Gastrocnemius medialis (tissue), 4 donors: ENCODE data around the gene PKLR. TPM values are rescaled to one million over a fixed set of nuclear protein-coding genes. Genes with fewer than 3 reads are reported as not detected.
"Not testable (repeated sequence)": the region's sequence is repeated elsewhere in the genome, so short reads cannot be mapped to it uniquely, and the experiment has no call there.

ENCODE experiments used
- ATAC-seq, 2 donors: fragments of 150-250 bp; one replicate each; pipeline ENCODE4 v1.9.1; 2016
- DNase-seq, 2 donors: peaks; one replicate each; pipeline ENCODE4 v3.0.0-alpha.2; 2019
- H3K27ac ChIP-seq, 4 donors: fragments of 200-600 bp; sonication (generic); 1 replicate in 1 of 4; 2 replicates in 3 of 4; pipeline ENCODE4 v1.5.1; 2016 to 2018; ENCODE audit warnings: mild to moderate bottlenecking in 2 of 4, moderate library complexity in 1 of 4
- H3K27me3 ChIP-seq, 3 donors: fragments of 200-600 bp; sonication (generic) in 2 of 3; 1 replicate in 1 of 3; 2 replicates in 2 of 3; pipeline versions ENCODE4 v1.5.1 to v1.6.0; 2016 to 2019; ENCODE audit warnings: mild to moderate bottlenecking in 1 of 3, moderate library complexity in 1 of 3
- H3K36me3 ChIP-seq, 2 donors: fragments of 200-600 bp; sonication (generic) in 1 of 2; one replicate each; pipeline ENCODE4 v1.5.1; 2017 to 2018
- H3K4me1 ChIP-seq, 2 donors: fragments of 200-600 bp; sonication (generic) in 1 of 2; one replicate each; pipeline ENCODE4 v1.5.1; 2016 to 2017; ENCODE audit warnings: mild to moderate bottlenecking in 2 of 2
- H3K4me3 ChIP-seq, 4 donors: fragments of 200-600 bp; sonication (generic) in 3 of 4; 1 replicate in 1 of 4; 2 replicates in 3 of 4; pipeline ENCODE4 v1.5.1; 2016 to 2019; ENCODE audit warnings: mild to moderate bottlenecking in 2 of 4
- H3K9me3 ChIP-seq, 3 donors: fragments of 200-600 bp; sonication (generic) in 2 of 3; 1 replicate in 1 of 3; 2 replicates in 2 of 3; pipeline ENCODE4 v1.5.1; 2016 to 2019
- POLR2A ChIP-seq, 2 donors: fragments of 450-650 bp; IDR thresholded peaks; one replicate each; pipeline ENCODE4 v1.6.1; 2017; ENCODE audit warnings: antibody characterized with exemption in 2 of 2, mild to moderate bottlenecking in 2 of 2, moderate library complexity in 2 of 2
- in situ Hi-C, 4 donors: fragments of 200-750 bp; cut with MboI; loops; one replicate each; pipeline versions ENCODE4 v1.15.0 to v1.8.0; 2017; ENCODE audit warnings: low sequenced_read_pairs in 4 of 4
- intact Hi-C: fragments of 100-400 bp; cut with DNase I; formaldehyde crosslinking; loops from one replicate; pipeline ENCODE4 v1.15.1; 2023; ENCODE audit warnings: low total_unique reads
- total RNA-seq, 4 donors: library from RNA; depleted of rRNA; stranded (reverse); fragments of >200 nt; gene quantifications; one replicate each; pipeline versions ENCODE4 v1.1.0 to v1.2.3, GENCODE V29; 2016
- TF ChIP-seq, protein P1 (sequence below), 5 experiments: fragments of 450-650 bp in 3 of 5; fragments of 200-600 bp in 2 of 5; sonication (generic) in 2 of 5; IDR thresholded peaks in 4 of 5; conservative IDR thresholded peaks in 1 of 5; 1 replicate in 4 of 5; 2 replicates in 1 of 5; pipeline ENCODE4 v1.5.1; 2016 to 2019; ENCODE audit warnings: antibody characterized with exemption in 5 of 5, mild to moderate bottlenecking in 3 of 5, moderate library complexity in 3 of 5

PKLR gene
- total RNA-seq, 4 donors from 2014 or later = not detected

DNA sequence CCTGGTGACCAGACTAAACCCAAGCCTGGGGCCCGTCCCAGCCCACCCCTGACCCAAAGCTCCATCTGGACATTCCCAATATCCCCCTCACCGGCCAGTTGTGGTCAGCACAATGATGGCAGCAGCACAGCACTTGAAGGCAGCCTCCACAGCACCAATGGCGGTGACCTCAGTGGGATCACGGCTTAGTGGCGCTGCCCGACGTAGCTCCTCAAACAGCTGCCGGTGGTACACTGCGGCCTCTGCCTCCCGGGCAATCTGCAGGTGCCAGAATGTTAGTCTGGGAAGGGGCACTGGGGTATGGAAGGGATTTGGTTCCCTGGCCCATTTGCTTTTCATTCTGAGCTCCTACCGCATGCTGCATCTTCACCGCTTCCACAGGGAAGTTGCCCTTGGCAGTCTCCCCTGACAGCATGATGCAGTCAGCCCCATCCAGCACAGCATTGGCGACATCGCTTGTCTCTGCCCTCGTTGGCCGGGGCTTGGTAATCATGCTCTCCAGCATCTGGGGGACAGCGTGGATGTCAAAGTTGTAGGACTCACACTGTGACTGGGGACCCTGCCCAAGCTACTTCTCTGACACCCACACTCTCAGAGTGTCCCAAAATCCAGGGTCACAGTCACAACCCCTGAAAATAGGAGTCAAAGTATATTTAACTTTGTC is 8.0 kb downstream of the PKLR start:
- no peak for ATAC-seq
- Histone ChIP-seq H3K36me3 (no peaks in the 10 kb centered on the region), H3K9me3 (no peaks in the 10 kb centered on the region), H3K27ac (no peak overlapping the region), H3K4me3 (no peak overlapping the region), H3K4me1 (no peaks in the 10 kb centered on the region), H3K27me3 (peaks cover 17 to 25% (median 24%) of the 10 kb centered on the region in 3 donors)
- intact Hi-C loops (no loop called here), in situ Hi-C loops (no loop called here)
- DNase-seq = no peak
- TF ChIP-seq, protein P1, sequence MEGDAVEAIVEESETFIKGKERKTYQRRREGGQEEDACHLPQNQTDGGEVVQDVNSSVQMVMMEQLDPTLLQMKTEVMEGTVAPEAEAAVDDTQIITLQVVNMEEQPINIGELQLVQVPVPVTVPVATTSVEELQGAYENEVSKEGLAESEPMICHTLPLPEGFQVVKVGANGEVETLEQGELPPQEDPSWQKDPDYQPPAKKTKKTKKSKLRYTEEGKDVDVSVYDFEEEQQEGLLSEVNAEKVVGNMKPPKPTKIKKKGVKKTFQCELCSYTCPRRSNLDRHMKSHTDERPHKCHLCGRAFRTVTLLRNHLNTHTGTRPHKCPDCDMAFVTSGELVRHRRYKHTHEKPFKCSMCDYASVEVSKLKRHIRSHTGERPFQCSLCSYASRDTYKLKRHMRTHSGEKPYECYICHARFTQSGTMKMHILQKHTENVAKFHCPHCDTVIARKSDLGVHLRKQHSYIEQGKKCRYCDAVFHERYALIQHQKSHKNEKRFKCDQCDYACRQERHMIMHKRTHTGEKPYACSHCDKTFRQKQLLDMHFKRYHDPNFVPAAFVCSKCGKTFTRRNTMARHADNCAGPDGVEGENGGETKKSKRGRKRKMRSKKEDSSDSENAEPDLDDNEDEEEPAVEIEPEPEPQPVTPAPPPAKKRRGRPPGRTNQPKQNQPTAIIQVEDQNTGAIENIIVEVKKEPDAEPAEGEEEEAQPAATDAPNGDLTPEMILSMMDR (IDR thresholded peaks at IDR 0.05 in 4 of 5, conservative IDR thresholded peaks at IDR 0.05 in 1 of 5) = no peak
- no peak for TF ChIP-seq POLR2A (IDR thresholded peaks at IDR 0.05)

DNA sequence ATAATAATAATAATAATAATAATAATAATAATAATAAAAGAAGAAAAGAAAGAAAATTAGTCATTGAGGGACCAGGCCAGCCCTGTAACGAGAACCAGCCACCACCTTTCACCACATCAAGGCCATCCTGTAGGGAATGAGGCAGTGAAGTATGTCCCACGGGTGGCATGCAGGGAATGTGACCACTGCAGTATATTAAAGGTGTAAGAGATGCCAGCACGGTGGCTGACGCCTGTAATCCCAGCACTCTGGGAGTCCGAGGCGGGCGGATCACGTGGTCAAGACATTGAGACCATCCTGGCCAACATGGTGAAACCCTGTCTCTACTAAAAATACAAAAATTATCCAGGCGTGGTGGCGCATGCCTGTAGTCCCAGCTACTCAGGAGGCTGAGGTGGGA is 10.2 kb downstream of the PKLR start:
- H3K27ac ChIP-seq, H3K9me3 ChIP-seq, H3K36me3 ChIP-seq, intact Hi-C loops, H3K4me1 ChIP-seq, H3K4me3 ChIP-seq, in situ Hi-C loops, ATAC-seq, DNase-seq: not testable (repeated sequence)
- peaks cover 17 to 22% (median 18%) of the 10 kb centered on the region in 3 donors for H3K27me3 ChIP-seq

DNA sequence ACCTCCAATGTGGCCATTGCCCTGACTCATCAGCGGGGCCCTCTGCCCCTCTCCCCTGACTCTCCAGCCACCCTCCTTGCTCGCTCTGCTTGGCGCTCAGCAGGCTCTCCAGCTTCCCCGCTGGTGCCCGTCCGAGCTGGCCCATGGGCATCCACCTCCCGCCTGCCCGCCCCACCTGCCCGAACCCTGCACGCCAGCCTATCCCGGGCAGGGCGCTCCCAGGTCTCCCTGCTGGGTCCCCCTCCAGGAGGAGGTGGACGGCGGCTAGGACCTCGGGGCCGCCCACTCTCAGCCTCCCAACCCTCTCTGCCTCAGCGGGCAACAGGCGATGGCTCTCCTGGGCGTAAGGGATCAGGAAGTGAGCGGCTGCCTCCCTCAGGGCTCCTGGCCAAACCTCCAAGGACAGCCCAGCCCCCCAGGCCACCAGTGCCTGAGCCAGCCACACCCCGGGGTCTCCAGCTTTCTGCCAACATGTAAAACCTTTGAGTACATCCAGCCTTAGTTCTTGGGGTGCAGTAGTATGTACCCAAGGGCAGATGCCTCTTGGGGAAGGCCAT is 13.2 kb downstream of the PKLR start:
- TF ChIP-seq, protein P1 (IDR thresholded peaks at IDR 0.05 in 4 of 5, conservative IDR thresholded peaks at IDR 0.05 in 1 of 5) = no peak
- TF ChIP-seq POLR2A (IDR thresholded peaks at IDR 0.05) = no peak
- Histone ChIP-seq H3K36me3 (no peaks in the 10 kb centered on the region), H3K27ac (no peak overlapping the region), H3K27me3 (no peaks in the 10 kb centered on the region), H3K4me3 (no peak overlapping the region), H3K4me1 (no peaks in the 10 kb centered on the region), H3K9me3 (no peaks in the 10 kb centered on the region)
- ATAC-seq (no peak), DNase-seq (no peak)
- intact Hi-C loops (no loop called here), in situ Hi-C loops (no loop called here)

DNA sequence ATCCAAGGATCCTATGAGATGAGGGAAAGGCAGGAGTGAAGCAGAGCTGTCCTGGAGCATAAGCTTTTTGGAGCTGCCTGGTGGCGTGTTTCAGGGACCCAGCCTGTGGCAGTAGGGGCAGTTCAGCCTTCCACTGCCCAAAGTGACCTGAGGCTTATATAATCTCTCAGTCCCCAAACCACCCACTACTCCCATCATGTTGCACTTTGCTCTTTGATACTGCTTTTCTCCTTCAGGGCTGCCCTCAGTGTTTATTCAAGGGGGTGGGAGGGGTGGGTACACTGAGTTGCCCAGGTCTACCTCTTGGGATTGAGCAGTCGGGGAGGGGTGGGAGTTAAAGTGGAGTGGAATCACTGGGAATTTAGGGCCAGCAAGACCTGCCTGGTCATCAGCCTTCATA is 14.7 kb downstream of the PKLR start:
- intact Hi-C loops = no loop called here
- H3K4me3 ChIP-seq = no peak overlapping the region
- H3K36me3 ChIP-seq = no peaks in the 10 kb centered on the region
- DNase-seq (no peak), ATAC-seq (no peak)
- in situ Hi-C loops = no loop called here
- H3K27ac ChIP-seq = no peak overlapping the region
- no peaks in the 10 kb centered on the region for H3K4me1 ChIP-seq
- TF ChIP-seq POLR2A (IDR thresholded peaks at IDR 0.05) = no peak
- TF ChIP-seq, protein P1 (IDR thresholded peaks at IDR 0.05 in 4 of 5, conservative IDR thresholded peaks at IDR 0.05 in 1 of 5) = no peak
- no peaks in the 10 kb centered on the region for H3K27me3 ChIP-seq
- H3K9me3 ChIP-seq = no peaks in the 10 kb centered on the region

DNA sequence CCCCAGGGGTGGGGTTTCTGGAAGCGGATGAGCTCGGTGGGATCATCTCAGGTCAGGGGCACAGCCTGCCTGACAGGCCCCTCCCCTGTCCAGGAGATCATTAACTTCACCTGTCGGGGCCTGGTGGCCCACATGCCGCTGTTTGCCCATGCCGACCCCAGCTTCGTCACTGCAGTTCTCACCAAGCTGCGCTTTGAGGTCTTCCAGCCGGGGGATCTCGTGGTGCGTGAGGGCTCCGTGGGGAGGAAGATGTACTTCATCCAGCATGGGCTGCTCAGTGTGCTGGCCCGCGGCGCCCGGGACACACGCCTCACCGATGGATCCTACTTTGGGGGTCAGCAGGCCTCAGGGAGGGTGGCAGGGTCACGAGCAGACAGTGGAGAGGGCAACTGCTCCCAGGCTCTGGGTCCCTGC is 15.6 kb downstream of the PKLR start:
- DNase-seq (no peak), ATAC-seq (no peak)
- Histone ChIP-seq H3K9me3 (no peaks in the 10 kb centered on the region), H3K36me3 (no peaks in the 10 kb centered on the region), H3K27me3 (no peaks in the 10 kb centered on the region), H3K4me1 (no peaks in the 10 kb centered on the region), H3K4me3 (no peak overlapping the region), H3K27ac (no peak overlapping the region)
- in situ Hi-C loops (no loop called here), intact Hi-C loops (no loop called here)
- TF ChIP-seq, protein P1 (IDR thresholded peaks at IDR 0.05 in 4 of 5, conservative IDR thresholded peaks at IDR 0.05 in 1 of 5) = no peak
- TF ChIP-seq POLR2A (IDR thresholded peaks at IDR 0.05) = no peak
